ENCODE data around the gene MAPK7.

The MAPK7 gene

GRCh38 chr17:19380481-19381301 is 2.4 kb downstream of the MAPK7 start:
- no peak for DNase-seq (ENCODE audit: low read depth in 2 of 2)

DNA sequence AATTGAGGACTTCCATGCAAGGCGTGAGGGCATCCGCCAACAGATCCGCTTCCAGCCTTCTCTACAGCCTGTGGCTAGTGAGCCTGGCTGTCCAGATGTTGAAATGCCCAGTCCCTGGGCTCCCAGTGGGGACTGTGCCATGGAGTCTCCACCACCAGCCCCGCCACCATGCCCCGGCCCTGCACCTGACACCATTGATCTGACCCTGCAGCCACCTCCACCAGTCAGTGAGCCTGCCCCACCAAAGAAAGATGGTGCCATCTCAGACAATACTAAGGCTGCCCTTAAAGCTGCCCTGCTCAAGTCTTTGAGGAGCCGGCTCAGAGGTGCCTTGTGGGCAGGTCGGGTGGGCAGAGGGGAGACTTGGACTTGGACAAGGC is 3.1 kb downstream of the MAPK7 start:
- no peak for DNase-seq (ENCODE audit: low read depth in 2 of 2)

GRCh38 chr17:19381741-19382444 is 3.6 kb downstream of the MAPK7 start:
- no peak for DNase-seq (ENCODE audit: low read depth in 2 of 2)

- no peak for DNase-seq (ENCODE audit: low read depth in 2 of 2)
Observed at GRCh38 chr17:19382531-19383444, 4.5 kb downstream of the MAPK7 start.

- no peak for DNase-seq (ENCODE audit: low read depth in 2 of 2)
Observed at GRCh38 chr17:19383681-19384470, 5.6 kb downstream of the MAPK7 start.

- no peak for DNase-seq (ENCODE audit: low read depth in 2 of 2)
Observed at GRCh38 chr17:19384723-19385391, 6.6 kb downstream of the MAPK7 start.

GRCh38 chr17:19385521-19385983 is 7.3 kb downstream of the MAPK7 start:
- no peak for DNase-seq (ENCODE audit: low read depth in 2 of 2)

- DNase-seq (ENCODE audit: low read depth in 2 of 2), result no peak
Observed at GRCh38 chr17:19386051-19386929, 8.0 kb downstream of the MAPK7 start.

GRCh38 chr17:19386974-19387920 is 8.9 kb downstream of the MAPK7 start, which contains the start of gene MFAP4:
MFAP4 (minus strand) TSS chr17:19387190; CDS start chr17:19387155, 35 bp downstream.
- DNase-seq (ENCODE audit: low read depth in 2 of 2), result no peak

- no peak for DNase-seq (ENCODE audit: low read depth in 2 of 2)
Observed at GRCh38 chr17:19387921-19388521, 9.7 kb downstream of the MAPK7 start.

GRCh38 chr17:19388791-19389785 is 10.8 kb downstream of the MAPK7 start:
- DNase-seq (ENCODE audit: low read depth in 2 of 2), result no peak

- DNase-seq (ENCODE audit: low read depth in 2 of 2), result no peak
Observed at GRCh38 chr17:19390951-19391350, 12.7 kb downstream of the MAPK7 start.

- no peak for DNase-seq (ENCODE audit: low read depth in 2 of 2)
Observed at GRCh38 chr17:19391432-19391831, 13.1 kb downstream of the MAPK7 start.

- DNase-seq (ENCODE audit: low read depth in 2 of 2), result no peak
Observed at GRCh38 chr17:19392303-19392702, 14.0 kb downstream of the MAPK7 start.

GRCh38 chr17:19397556-19398041 is 19.3 kb downstream of the MAPK7 start:
- DNase-seq (ENCODE audit: low read depth in 2 of 2), result no peak
